ENCODE results near the gene RAD9A. TPM values are rescaled to one million over a fixed set of nuclear protein-coding genes. Genes with fewer than 3 reads are reported as not detected.
A peak's percentile ranks its signal among the peaks of the same experiment; 100 is the strongest.

RAD9A gene
- total RNA-seq, 4 donors from 2014 or later = 37.0 to 73.4 (median 61.6) TPM

- TF ChIP-seq CTCF (IDR thresholded peaks at IDR 0.05) (no peak), POLR2A (IDR thresholded peaks at IDR 0.05) (no peak)
- H3K4me3 ChIP-seq = peak overlapping the region in 2 of 4 donors; percentile 33 to 39
- no peaks in the 10 kb centered on the region for H3K9me3 ChIP-seq
- DNase-seq = peak in 1 of 3 donors; percentile 74
- no peaks in the 10 kb centered on the region for H3K36me3 ChIP-seq
- H3K27me3 ChIP-seq = no peaks in the 10 kb centered on the region
- H3K27ac ChIP-seq = peak overlapping the region; percentile 98 to 100 (median 99)
- H3K4me1 ChIP-seq = peaks cover 9 to 55% (median 52%) of the 10 kb centered on the region in 4 donors
These were observed 35.9 kb upstream of the RAD9A start for GRCh38 chr11:67355794-67356386.

GRCh38 chr11:67356387-67356863, 35.4 kb upstream of the RAD9A start:
- no peaks in the 10 kb centered on the region for H3K36me3 ChIP-seq
- no peak for TF ChIP-seq POLR2A (IDR thresholded peaks at IDR 0.05)
- no peak for TF ChIP-seq CTCF (IDR thresholded peaks at IDR 0.05)
- H3K9me3 ChIP-seq = no peaks in the 10 kb centered on the region
- peaks cover 9 to 50% (median 46%) of the 10 kb centered on the region in 4 donors for H3K4me1 ChIP-seq
- no peak for DNase-seq
- H3K27me3 ChIP-seq = no peaks in the 10 kb centered on the region
- peak overlapping the region in 2 of 4 donors; percentile 33 to 39 for H3K4me3 ChIP-seq
- peak overlapping the region; percentile 98 to 100 (median 99) for H3K27ac ChIP-seq

GRCh38 chr11:67356864-67357561, 34.8 kb upstream of the RAD9A start:
- DNase-seq = peak; percentile 53 to 85 (median 73)
- no peaks in the 10 kb centered on the region for H3K36me3 ChIP-seq
- peak overlapping the region in 2 of 4 donors; percentile 33 to 39 for H3K4me3 ChIP-seq
- peak overlapping the region; percentile 98 to 100 (median 99) for H3K27ac ChIP-seq
- TF ChIP-seq POLR2A (IDR thresholded peaks at IDR 0.05) = peak; percentile 53 to 89
- TF ChIP-seq CTCF (IDR thresholded peaks at IDR 0.05) = peak; percentile 95 to 98 (median 96)
- H3K4me1 ChIP-seq = peaks cover 9 to 44% (median 41%) of the 10 kb centered on the region in 4 donors
- H3K27me3 ChIP-seq = no peaks in the 10 kb centered on the region
- H3K9me3 ChIP-seq = no peaks in the 10 kb centered on the region

- TF ChIP-seq POLR2A (IDR thresholded peaks at IDR 0.05) = no peak
- no peak for TF ChIP-seq CTCF (IDR thresholded peaks at IDR 0.05)
- no peaks in the 10 kb centered on the region for H3K27me3 ChIP-seq
- H3K4me3 ChIP-seq = no peak overlapping the region
- peaks cover 9 to 38% (median 34%) of the 10 kb centered on the region in 4 donors for H3K4me1 ChIP-seq
- DNase-seq = no peak
- no peaks in the 10 kb centered on the region for H3K36me3 ChIP-seq
- no peak overlapping the region for H3K27ac ChIP-seq
- no peaks in the 10 kb centered on the region for H3K9me3 ChIP-seq
These were observed 33.7 kb upstream of the RAD9A start for GRCh38 chr11:67357831-67358670.

GRCh38 chr11:67364169-67364568, 27.6 kb upstream of the RAD9A start:
- Histone ChIP-seq H3K27ac (no peak overlapping the region), H3K4me1 (peaks cover 0 to 33% (median 9%) of the 10 kb centered on the region in 4 donors), H3K36me3 (peaks cover 0 to 8% (median 0%) of the 10 kb centered on the region in 3 donors), H3K27me3 (no peaks in the 10 kb centered on the region), H3K9me3 (no peaks in the 10 kb centered on the region), H3K4me3 (no peak overlapping the region)
- TF ChIP-seq POLR2A (IDR thresholded peaks at IDR 0.05) (no peak), CTCF (IDR thresholded peaks at IDR 0.05) (no peak)
- no peak for DNase-seq
